SK-N-SH (cell line): ENCODE data around the gene ASTN2. TPM values are rescaled to one million over a fixed set of nuclear protein-coding genes. Genes with fewer than 3 reads are reported as not detected.
A peak's percentile ranks its signal among the peaks of the same experiment; 100 is the strongest.

ENCODE experiments used
- CTCF ChIA-PET: fragments of 300-600, 350-600 bp; formaldehyde crosslinking; extraction: SDS; loops from one replicate; lab custom pipeline; 2021; lab: Yijun Ruan, JAX
- POLR2A ChIA-PET: fragments of 350-600 bp; sonication (Branson Sonifier 250); formaldehyde crosslinking; extraction: SDS; loops from one replicate; lab custom pipeline; 2020; ENCODE audit warnings: antibody characterized with exemption, inconsistent platforms; lab: Yijun Ruan, JAX
- DNase-seq: peaks from one replicate; pipeline ENCODE4 v3.0.0; 2012
- H2AFZ ChIP-seq: fragments of 200-600 bp; sonication (generic); 2 replicates; pipeline ENCODE4 v1.8.1; 2016; ENCODE audit warnings: antibody characterized with exemption, mild to moderate bottlenecking, low read depth
- H3F3A ChIP-seq: fragments of 200-600 bp; sonication (generic); replicated peaks from 2 replicates; pipeline ENCODE3; 2016; ENCODE audit warnings: antibody characterized with exemption, mild to moderate bottlenecking; ENCODE audit not compliant: insufficient read depth
- H3K27ac ChIP-seq, 2 experiments: fragments of 200-500 bp in 1 of 2; fragments of 200-600 bp in 1 of 2; sonication (Bioruptor generic) in 1 of 2; sonication (generic), shearing (Covaris generic) in 1 of 2; 2 replicates each; pipeline versions ENCODE4 v1.5.1 to v1.6.1; 2014 to 2016; ENCODE audit warnings: low read depth in 2 of 2, inconsistent platforms in 1 of 2, low read length in 1 of 2, mild to moderate bottlenecking in 1 of 2, mixed read lengths in 1 of 2
- H3K27me3 ChIP-seq: fragments of 200-600 bp; sonication (generic), shearing (Covaris generic); 2 replicates; pipeline ENCODE4 v1.6.1; 2016; ENCODE audit warnings: mixed run types; ENCODE audit not compliant: insufficient read depth
- H3K36me3 ChIP-seq, 2 experiments: fragments of 200-500 bp in 1 of 2; fragments of 200-600 bp in 1 of 2; sonication (Bioruptor generic) in 1 of 2; sonication (generic) in 1 of 2; replicated peaks in 1 of 2; 2 replicates each; pipeline versions ENCODE3 to v1.5.1; 2014 to 2016; ENCODE audit warnings: low read length in 1 of 2, mild to moderate bottlenecking in 1 of 2; ENCODE audit not compliant: insufficient read depth in 2 of 2, control insufficient read depth in 1 of 2
- H3K4me1 ChIP-seq, 2 experiments: fragments of 200-500 bp in 1 of 2; fragments of 200-600 bp in 1 of 2; sonication (Bioruptor generic) in 1 of 2; sonication (generic), shearing (Covaris generic) in 1 of 2; 2 replicates each; pipeline versions ENCODE4 v1.5.1 to v1.6.1; 2014 to 2016; ENCODE audit warnings: low read depth in 1 of 2, low read length in 1 of 2, mixed run types in 1 of 2; ENCODE audit not compliant: insufficient read depth in 2 of 2, control insufficient read depth in 1 of 2
- H3K4me2 ChIP-seq: fragments of 200-600 bp; sonication (generic), shearing (Covaris generic); 2 replicates; pipeline ENCODE4 v1.6.1; 2017; ENCODE audit warnings: mixed run types
- H3K4me3 ChIP-seq, 2 experiments: fragments of 200-500 bp in 1 of 2; fragments of 200-600 bp in 1 of 2; sonication (Bioruptor generic) in 1 of 2; sonication (generic), shearing (Covaris generic) in 1 of 2; 2 replicates each; pipeline versions ENCODE4 v1.5.1 to v1.8.1; 2014 to 2016; ENCODE audit warnings: low read depth in 2 of 2, inconsistent platforms in 1 of 2, low read length in 1 of 2, mild to moderate bottlenecking in 1 of 2, mixed read lengths in 1 of 2, moderate library complexity in 1 of 2
- H3K79me2 ChIP-seq: fragments of 200-600 bp; sonication (generic); 2 replicates; pipeline ENCODE4 v1.8.1; 2017; ENCODE audit warnings: mild to moderate bottlenecking; ENCODE audit not compliant: insufficient read depth
- H3K9ac ChIP-seq: fragments of 200-600 bp; sonication (generic); 2 replicates; pipeline ENCODE4 v1.6.1; 2017; ENCODE audit warnings: mixed run types
- H3K9me2 ChIP-seq: fragments of 200-600 bp; sonication (generic); 2 replicates; pipeline ENCODE4 v1.6.1; 2017; ENCODE audit warnings: mixed run types
- H3K9me3 ChIP-seq: fragments of 200-600 bp; sonication (generic); 2 replicates; pipeline ENCODE4 v1.6.1; 2017; ENCODE audit warnings: mixed run types, mild to moderate bottlenecking, moderate library complexity
- H4K20me1 ChIP-seq: fragments of 200-600 bp; sonication (generic); 2 replicates; pipeline ENCODE4 v1.6.1; 2017; ENCODE audit warnings: mild to moderate bottlenecking, mixed run types; ENCODE audit not compliant: insufficient read depth
- CHD2 ChIP-seq: fragments of 150-350 bp; IDR thresholded peaks from 2 replicates; pipeline ENCODE4 v1.6.1; 2018; ENCODE audit warnings: low read length; ENCODE audit not compliant: partially characterized antibody
- CTCF ChIP-seq: fragments of 200-600 bp; sonication (generic); IDR thresholded peaks from 2 replicates; pipeline ENCODE4 v1.6.1; 2017; ENCODE audit warnings: antibody characterized with exemption, mild to moderate bottlenecking, moderate library complexity
- EP300 ChIP-seq, 2 experiments: IDR thresholded peaks; 2 replicates each; pipeline versions ENCODE4 v1.4.0 to v1.6.1; 2012; ENCODE audit warnings: borderline replicate concordance in 1 of 2, low read depth in 1 of 2, low read length in 1 of 2
- EZH2phosphoT487 ChIP-seq: fragments of 200-600 bp; sonication (generic); IDR thresholded peaks from 2 replicates; pipeline ENCODE4 v1.6.1; 2017; ENCODE audit warnings: low read depth, mixed run types, mild to moderate bottlenecking, antibody characterized with exemption, moderate library complexity, borderline replicate concordance
- FOSL2 ChIP-seq: IDR thresholded peaks from 2 replicates; pipeline ENCODE4 v1.4.0; 2012; ENCODE audit warnings: low read depth, mild to moderate bottlenecking, moderate library complexity, borderline replicate concordance
- FOXM1 ChIP-seq: IDR thresholded peaks from 2 replicates; pipeline ENCODE4 v1.4.0; 2012; ENCODE audit warnings: low read depth, mild to moderate bottlenecking
- GATA2 ChIP-seq: sonication (generic); formaldehyde crosslinking; IDR thresholded peaks from 2 replicates; pipeline ENCODE4 v1.5.0; 2020; ENCODE audit warnings: mild to moderate bottlenecking, missing genetic modification reagents
- IRF3 ChIP-seq: fragments of 150-350 bp; IDR thresholded peaks from 2 replicates; pipeline ENCODE4 v1.6.1; 2016; ENCODE audit warnings: mild to moderate bottlenecking, low read depth, low read length
- JUND ChIP-seq: IDR thresholded peaks from 2 replicates; pipeline ENCODE4 v1.4.0; 2012
- MEF2A ChIP-seq: IDR thresholded peaks from 2 replicates; pipeline ENCODE4 v1.4.0; 2012; ENCODE audit warnings: low read depth, borderline replicate concordance
- PBX3 ChIP-seq: IDR thresholded peaks from 2 replicates; pipeline ENCODE4; 2012
- RAD21 ChIP-seq: IDR thresholded peaks from 2 replicates; pipeline ENCODE4 v1.6.1; 2012; ENCODE audit warnings: mild to moderate bottlenecking, low read length
- RFX5 ChIP-seq: IDR thresholded peaks from 2 replicates; pipeline ENCODE4 v1.6.1; 2012; ENCODE audit warnings: mild to moderate bottlenecking, improper control_type of control experiment, low read length
- SMC3 ChIP-seq: IDR thresholded peaks from 2 replicates; pipeline ENCODE4 v1.6.1; 2012; ENCODE audit warnings: low read depth, low read length, improper control_type of control experiment
- TCF12 ChIP-seq: IDR thresholded peaks from 2 replicates; pipeline ENCODE4 v1.4.0; 2012
- USF2 ChIP-seq: fragments of 150-350 bp; IDR thresholded peaks from 2 replicates; pipeline ENCODE4 v1.6.1; 2017; ENCODE audit warnings: antibody characterized with exemption, low read length, low read depth, borderline replicate concordance
- YY1 ChIP-seq: IDR thresholded peaks from 2 replicates; pipeline ENCODE4 v1.4.0; 2012; ENCODE audit warnings: low read depth, mild to moderate bottlenecking
- WGBS: methylation state at CpG from one replicate; pipeline ENCODE4 v1.1.6; 2017; ENCODE audit warnings: low lambda C conversion rate; 5-methylcytosine and 5-hydroxymethylcytosine counted together
- polyA plus RNA-seq, 3 experiments: library from polyadenylated mRNA; depleted of rRNA; stranded (reverse); fragments of >200 nt; gene quantifications; 2 replicates each; pipeline ENCODE4 v1.2.3, GENCODE V29; 2012

ASTN2 gene
- polyA plus RNA-seq, 1 of the 3 experiments (the other 2 are of a cell fraction) = 6.6 TPM

GRCh38 chr9:116737152-116737546, 677.7 kb downstream of the ASTN2 start:
- Histone ChIP-seq H3K9me3 (no peaks in the 10 kb centered on the region), H3K9ac (no peak overlapping the region), H3K27me3 (no peaks in the 10 kb centered on the region), H3K9me2 (no peaks in the 10 kb centered on the region), H3K4me3 (no peak overlapping the region; a peak in 1 of 4 replicates), H3K79me2 (no peaks in the 10 kb centered on the region), H3K4me2 (0 out of 2 replicates have a peak overlapping the region, but pooled peaks have one; percentile 40), H3F3A (no peaks in the 10 kb centered on the region), H3K36me3 (no peaks in the 10 kb centered on the region), H3K4me1 (no peaks in the 10 kb centered on the region; a peak in 1 of 4 replicates), H3K27ac (no peak overlapping the region), H4K20me1 (no peaks in the 10 kb centered on the region), H2AFZ (no peak overlapping the region)
- DNase-seq = peak; percentile 83
- ChIA-PET POLR2A (no interaction called here), CTCF (interaction anchor here (0.5 to 3.7 kb wide), 52 partner anchors 8 to 1144 kb away, joined by 3 to 88 read pairs (median 4); no protein-coding TSS in a partner anchor)
- TF ChIP-seq CTCF = peak; percentile 91
- peak; percentile 75 for TF ChIP-seq SMC3
- TF ChIP-seq RAD21 = peak; percentile 92
- TF ChIP-seq YY1 = no peak
- 24% methylated on average over 16 of the region's 16 CpGs for WGBS

GRCh38 chr9:116736399-116737151, 678.3 kb downstream of the ASTN2 start:
- Histone ChIP-seq H3K4me1 (no peaks in the 10 kb centered on the region; a peak in 1 of 4 replicates), H3K9me3 (no peaks in the 10 kb centered on the region), H4K20me1 (no peaks in the 10 kb centered on the region), H3K4me2 (0 out of 2 replicates have a peak overlapping the region, but pooled peaks have one; percentile 40), H3K4me3 (no peak overlapping the region; a peak in 1 of 4 replicates), H3K9me2 (no peaks in the 10 kb centered on the region), H3K27ac (no peak overlapping the region), H3K27me3 (no peaks in the 10 kb centered on the region), H3F3A (no peaks in the 10 kb centered on the region), H3K79me2 (no peaks in the 10 kb centered on the region), H3K36me3 (no peaks in the 10 kb centered on the region), H3K9ac (no peak overlapping the region), H2AFZ (no peak overlapping the region)
- ChIA-PET POLR2A (no interaction called here), CTCF (interaction anchor here (0.6 to 3.7 kb wide), 48 partner anchors 11 to 1143 kb away, joined by 3 to 88 read pairs (median 4); no protein-coding TSS in a partner anchor)
- 46% methylated on average over 8 of the region's 8 CpGs for WGBS
- DNase-seq = peak; percentile 12
- TF ChIP-seq RFX5 (no peak), RAD21 (no peak), PBX3 (no peak), JUND (no peak), GATA2 (CRISPR knock-in tag) (no peak), CHD2 (no peak), IRF3 (no peak), MEF2A (no peak), FOSL2 (no peak), EZH2phosphoT487 (no peak), EP300 (IDR thresholded peaks at IDR 0.05; ENCODE audit: borderline replicate concordance in 1 of 2, low read depth in 1 of 2, low read length in 1 of 2) (no peak), FOXM1 (no peak), TCF12 (no peak), USF2 (no peak), SMC3 (no peak)
